Caco-2 (cell line): ENCODE measurements around the gene LMLN. TPM values are rescaled to one million over a fixed set of nuclear protein-coding genes. Genes with fewer than 3 reads are reported as not detected.
"Not testable (repeated sequence)": the region's sequence is repeated elsewhere in the genome, so short reads cannot be mapped to it uniquely, and the experiment has no call there.

Source experiments
- BruUV-seq: library from RNA; stranded (reverse); fragments of 400-500 nt; replicated peaks from 2 replicates; lab custom pipeline; 2021; lab: Mats Ljungman, UMichigan
- CTCF ChIA-PET: fragments of 300-600 bp; sonication (Branson Sonifier 250); formaldehyde crosslinking; loops from one replicate; lab custom pipeline; 2022; ENCODE audit warnings: antibody characterized with exemption; lab: Charles Lee
- POLR2A ChIA-PET: fragments of 300-600 bp; sonication (Branson Sonifier 250); formaldehyde crosslinking; loops from one replicate; lab custom pipeline; 2022; ENCODE audit warnings: antibody characterized with exemption; lab: Charles Lee
- DNase-seq, 2 experiments: peaks; one replicate each; pipeline versions ENCODE4 v3.0.0 to v3.0.0-alpha.2; 2020 to 2022
- H3K27me3 ChIP-seq: replicated peaks from 2 replicates; pipeline ENCODE4 v1.6.0; 2011; ENCODE audit warnings: low read length; ENCODE audit not compliant: control insufficient read depth, insufficient read depth
- H3K36me3 ChIP-seq: 2 replicates; pipeline ENCODE4 v1.5.1; 2011; ENCODE audit warnings: low read length; ENCODE audit not compliant: control insufficient read depth, insufficient read depth
- H3K4me1 ChIP-seq: fragments of 250-450 bp; sonication (Bioruptor Pico); 2 replicates; pipeline ENCODE4 v1.5.1; 2020; ENCODE audit warnings: mild to moderate bottlenecking
- H3K4me3 ChIP-seq: 2 replicates; pipeline ENCODE4 v1.5.1; 2011; ENCODE audit warnings: low read depth, mild to moderate bottlenecking, control low read depth, low read length
- H3K9me3 ChIP-seq: fragments of 250-450 bp; sonication (Bioruptor Pico); 2 replicates; pipeline ENCODE4 v1.5.1; 2020; ENCODE audit warnings: mild to moderate bottlenecking, moderate library complexity
- H3K27ac Mint-ChIP-seq: one replicate; pipeline ENCODE4 v1.8.0; 2022; ENCODE audit warnings: mixed read lengths; ENCODE audit not compliant: unreplicated experiment
- H3K27me3 Mint-ChIP-seq: one replicate; pipeline ENCODE4 v1.8.0; 2022; ENCODE audit warnings: mixed read lengths; ENCODE audit not compliant: insufficient read depth, unreplicated experiment
- H3K36me3 Mint-ChIP-seq: one replicate; pipeline ENCODE4 v1.8.0; 2022; ENCODE audit warnings: mild to moderate bottlenecking, mixed read lengths; ENCODE audit not compliant: insufficient read depth, unreplicated experiment
- H3K4me1 Mint-ChIP-seq: one replicate; pipeline ENCODE4 v1.8.0; 2022; ENCODE audit warnings: low read depth, mixed read lengths; ENCODE audit not compliant: unreplicated experiment
- H3K4me3 Mint-ChIP-seq: one replicate; pipeline ENCODE4 v1.8.0; 2022; ENCODE audit warnings: mild to moderate bottlenecking, moderate library complexity, mixed read lengths; ENCODE audit not compliant: unreplicated experiment
- H3K9me3 Mint-ChIP-seq: one replicate; pipeline ENCODE4 v1.8.0; 2022; ENCODE audit warnings: mixed read lengths; ENCODE audit not compliant: unreplicated experiment
- intact Hi-C: fragments of 100-400 bp; cut with micrococcal nuclease; formaldehyde crosslinking; loops from one replicate; pipeline ENCODE4 v1.10.0; 2022; ENCODE audit not compliant: unreplicated experiment
- total RNA-seq: library from RNA; stranded (reverse); gene quantifications from 2 replicates; pipeline ENCODE4 v1.2.3, GENCODE V29; 2022
- TF ChIP-seq, protein P1 (sequence below), 2 experiments: fragments of 200-600 bp in 1 of 2; IDR thresholded peaks; 1 replicate in 1 of 2; 2 replicates in 1 of 2; pipeline versions ENCODE4 v1.5.1 to v1.8.0; 2011 to 2022; ENCODE audit warnings: antibody characterized with exemption in 1 of 2, control low read depth in 1 of 2, inconsistent platforms in 1 of 2, low read depth in 1 of 2, low read length in 1 of 2, mild to moderate bottlenecking in 1 of 2, moderate library complexity in 1 of 2; ENCODE audit not compliant: insufficient read depth in 1 of 2, severe bottlenecking in 1 of 2, unreplicated experiment in 1 of 2

Gene LMLN
- total RNA-seq, 1 experiment from 2014 or later = 2.4 TPM

DNA sequence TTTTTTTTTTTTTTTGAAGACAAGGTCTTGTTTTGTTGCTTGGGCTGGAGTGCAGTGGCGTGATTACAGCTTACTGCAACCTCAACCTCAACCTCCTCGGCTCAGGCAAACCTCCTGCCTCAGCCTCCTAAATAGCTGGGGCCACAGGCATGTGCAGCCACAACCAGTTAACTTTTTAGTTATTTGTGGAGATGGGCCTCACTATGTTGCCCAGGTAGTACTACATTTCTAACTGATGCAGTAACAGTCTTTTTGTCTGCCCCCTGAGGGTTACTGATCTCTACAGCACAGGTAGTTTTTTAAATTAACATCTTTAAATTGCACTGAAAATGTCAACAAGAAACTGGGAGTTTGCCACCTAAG lies 3.4 kb upstream of the LMLN start:
- H3K36me3 ChIP-seq = peaks cover 4% of the 10 kb centered on the region
- H3K4me1 ChIP-seq = peaks cover 17% of the 10 kb centered on the region
- no peak overlapping the region for H3K4me3 Mint-ChIP-seq
- H3K4me3 ChIP-seq = no peak overlapping the region
- no TSS peak for BruUV-seq
- H3K9me3 ChIP-seq = no peaks in the 10 kb centered on the region
- H3K4me1 Mint-ChIP-seq = peaks cover 19% of the 10 kb centered on the region
- DNase-seq = no peak
- peaks cover 75% of the 10 kb centered on the region for H3K36me3 Mint-ChIP-seq
- TF ChIP-seq, protein P1, sequence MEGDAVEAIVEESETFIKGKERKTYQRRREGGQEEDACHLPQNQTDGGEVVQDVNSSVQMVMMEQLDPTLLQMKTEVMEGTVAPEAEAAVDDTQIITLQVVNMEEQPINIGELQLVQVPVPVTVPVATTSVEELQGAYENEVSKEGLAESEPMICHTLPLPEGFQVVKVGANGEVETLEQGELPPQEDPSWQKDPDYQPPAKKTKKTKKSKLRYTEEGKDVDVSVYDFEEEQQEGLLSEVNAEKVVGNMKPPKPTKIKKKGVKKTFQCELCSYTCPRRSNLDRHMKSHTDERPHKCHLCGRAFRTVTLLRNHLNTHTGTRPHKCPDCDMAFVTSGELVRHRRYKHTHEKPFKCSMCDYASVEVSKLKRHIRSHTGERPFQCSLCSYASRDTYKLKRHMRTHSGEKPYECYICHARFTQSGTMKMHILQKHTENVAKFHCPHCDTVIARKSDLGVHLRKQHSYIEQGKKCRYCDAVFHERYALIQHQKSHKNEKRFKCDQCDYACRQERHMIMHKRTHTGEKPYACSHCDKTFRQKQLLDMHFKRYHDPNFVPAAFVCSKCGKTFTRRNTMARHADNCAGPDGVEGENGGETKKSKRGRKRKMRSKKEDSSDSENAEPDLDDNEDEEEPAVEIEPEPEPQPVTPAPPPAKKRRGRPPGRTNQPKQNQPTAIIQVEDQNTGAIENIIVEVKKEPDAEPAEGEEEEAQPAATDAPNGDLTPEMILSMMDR (IDR thresholded peaks at IDR 0.05; ENCODE audit: insufficient read depth in 1 of 2, low read depth in 1 of 2, low read length in 1 of 2, severe bottlenecking in 1 of 2, unreplicated experiment in 1 of 2) = no peak
- POLR2A ChIA-PET = no interaction called here
- no peak overlapping the region for H3K27ac Mint-ChIP-seq
- intact Hi-C loops = no loop called here
- H3K27me3 Mint-ChIP-seq = no peaks in the 10 kb centered on the region
- CTCF ChIA-PET = no interaction called here
- no peaks in the 10 kb centered on the region for H3K27me3 ChIP-seq
- H3K9me3 Mint-ChIP-seq = no peaks in the 10 kb centered on the region

- no peak overlapping the region for H3K4me3 ChIP-seq
- CTCF ChIA-PET = no interaction called here
- H3K4me1 Mint-ChIP-seq = peaks cover 19% of the 10 kb centered on the region
- H3K27me3 Mint-ChIP-seq = no peaks in the 10 kb centered on the region
- no peaks in the 10 kb centered on the region for H3K9me3 Mint-ChIP-seq
- H3K9me3 ChIP-seq = no peaks in the 10 kb centered on the region
- TF ChIP-seq, protein P1 (IDR thresholded peaks at IDR 0.05; ENCODE audit: insufficient read depth in 1 of 2, low read depth in 1 of 2, low read length in 1 of 2, severe bottlenecking in 1 of 2, unreplicated experiment in 1 of 2) = no peak
- H3K27ac Mint-ChIP-seq = no peak overlapping the region
- H3K36me3 ChIP-seq = peaks cover 4% of the 10 kb centered on the region
- no TSS peak for BruUV-seq
- peaks cover 63% of the 10 kb centered on the region for H3K36me3 Mint-ChIP-seq
- intact Hi-C loops = no loop called here
- peaks cover 15% of the 10 kb centered on the region for H3K4me1 ChIP-seq
- DNase-seq = no peak
- H3K27me3 ChIP-seq = no peaks in the 10 kb centered on the region
- POLR2A ChIA-PET = no interaction called here
- peak overlapping the region; percentile 38 for H3K4me3 Mint-ChIP-seq
These were observed 2.3 kb upstream of the LMLN start for GRCh38 chr3:197957790-197958133.

- DNase-seq = no peak
- Histone ChIP-seq H3K4me1 (peaks cover 15% of the 10 kb centered on the region), H3K27me3 (no peaks in the 10 kb centered on the region), H3K4me3 (no peak overlapping the region), H3K36me3 (peaks cover 2% of the 10 kb centered on the region; the same call in 1 of the 2 replicates), H3K9me3 (no peaks in the 10 kb centered on the region)
- H3K36me3 Mint-ChIP-seq = peaks cover 57% of the 10 kb centered on the region
- peaks cover 16% of the 10 kb centered on the region for H3K4me1 Mint-ChIP-seq
- H3K27me3 Mint-ChIP-seq = peaks cover 3% of the 10 kb centered on the region
- no TSS peak for BruUV-seq
- TF ChIP-seq, protein P1 (IDR thresholded peaks at IDR 0.05; ENCODE audit: insufficient read depth in 1 of 2, low read depth in 1 of 2, low read length in 1 of 2, severe bottlenecking in 1 of 2, unreplicated experiment in 1 of 2) = no peak
- no peaks in the 10 kb centered on the region for H3K9me3 Mint-ChIP-seq
- ChIA-PET CTCF (no interaction called here), POLR2A (no interaction called here)
- intact Hi-C loops = no loop called here
- H3K27ac Mint-ChIP-seq = peak overlapping the region; percentile 23
- H3K4me3 Mint-ChIP-seq = peak overlapping the region; percentile 6
These were observed 1.7 kb upstream of the LMLN start for GRCh38 chr3:197958346-197958745.

DNA sequence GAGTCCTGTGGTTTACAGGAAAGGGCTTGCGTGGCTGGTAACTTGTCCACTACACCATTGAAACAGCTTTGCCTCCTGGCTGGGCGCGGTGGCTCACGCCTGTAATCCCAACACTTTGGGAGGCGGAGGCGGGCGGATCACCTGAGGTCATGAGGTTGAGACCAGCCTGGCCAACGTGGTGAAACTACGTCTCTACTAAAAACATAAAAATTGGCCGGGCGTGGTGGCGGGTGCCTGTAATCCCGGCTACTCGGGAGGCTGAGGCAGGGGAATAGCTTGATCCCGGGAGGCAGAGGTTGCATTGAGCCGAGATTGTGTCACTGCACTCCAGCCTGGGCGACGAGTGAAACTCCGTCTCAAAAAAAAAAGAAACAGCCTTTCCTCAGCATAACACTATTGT lies 1.2 kb upstream of the LMLN start:
- H3K36me3 ChIP-seq, H3K9me3 ChIP-seq, BruUV-seq, H3K27me3 Mint-ChIP-seq, CTCF ChIA-PET, H3K4me3 ChIP-seq, H3K9me3 Mint-ChIP-seq, POLR2A ChIA-PET, intact Hi-C loops, DNase-seq, H3K27me3 ChIP-seq: not testable (repeated sequence)
- Mint-ChIP-seq H3K36me3 (peaks cover 52% of the 10 kb centered on the region), H3K4me3 (peak overlapping the region; percentile 6), H3K4me1 (peaks cover 11% of the 10 kb centered on the region), H3K27ac (peak overlapping the region; percentile 23)
- H3K4me1 ChIP-seq = peaks cover 15% of the 10 kb centered on the region
